Measurements from ENCODE around the gene LTF. TPM values are rescaled to one million over a fixed set of nuclear protein-coding genes. Genes with fewer than 3 reads are reported as not detected.

The LTF gene
- total and polyA plus RNA-seq, 10 of the 15 experiments (the other 5 are each of a cell fraction or from before 2014, with no cell fraction given) = 0.03 to 0.31 TPM; not detected in 8

DNA sequence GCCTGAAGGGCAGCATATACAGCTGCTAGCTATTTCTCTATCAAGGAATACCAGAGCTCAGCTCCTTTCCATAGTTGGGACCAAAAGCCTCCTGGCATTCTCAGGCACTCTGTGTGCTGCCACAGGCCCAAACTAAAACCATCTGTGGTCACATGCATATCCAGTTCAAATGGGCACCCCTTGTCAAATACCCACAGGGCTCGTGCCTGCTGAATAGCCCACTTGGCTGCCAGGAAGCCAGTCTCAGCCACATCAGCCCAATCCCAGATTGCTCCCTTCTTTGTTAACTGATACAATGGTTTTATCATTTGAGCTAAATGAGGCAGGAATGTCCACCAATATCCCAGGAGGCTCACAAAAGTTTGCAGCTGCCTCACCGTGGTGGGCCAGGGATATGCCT lies 43.8 kb downstream of the LTF start (continued):
- no peak for TF ChIP-seq ZNF687 (IDR thresholded peaks at IDR 0.05)

- SMC1A ChIA-PET (ENCODE audit: uncharacterized antibody, unreplicated experiment) = no interaction called here
- CTCF ChIA-PET = no interaction called here
- no peaks in the 10 kb centered on the region for H3K4me1 ChIP-seq (ENCODE audit: control insufficient read depth, insufficient read depth, low read length)
- no peaks in the 10 kb centered on the region for H3K36me3 ChIP-seq (ENCODE audit: control insufficient read depth in 2 of 2, insufficient read depth in 2 of 2, low read length in 1 of 2)
- WGBS (ENCODE audit: insufficient coverage, insufficient replicate concordance, low lambda C conversion rate, missing lambda C conversion rate) = 68% methylated on average over 4 of the region's 4 CpGs
- FAIRE-seq = no peak
- no peaks in the 10 kb centered on the region for H4K20me1 ChIP-seq (ENCODE audit: control insufficient read depth, insufficient read depth)
- H3K79me2 ChIP-seq (ENCODE audit: control insufficient read depth, insufficient read depth, low read length) = no peaks in the 10 kb centered on the region
- H3K27me3 ChIP-seq (replicated peaks in 1 of 2; ENCODE audit: control insufficient read depth in 2 of 2, insufficient read depth in 2 of 2, low read length in 1 of 2) = no peaks in the 10 kb centered on the region; a peak in 1 of 4 replicates
- H3K9me3 ChIP-seq (replicated peaks; ENCODE audit: control insufficient read depth, insufficient read depth, low read length) = no peaks in the 10 kb centered on the region; the same call in 2 of the 3 replicates
- DNase-seq (ENCODE audit: low read depth, low spot score) = no peak
- no peak overlapping the region for H2AFZ ChIP-seq (ENCODE audit: control insufficient read depth, low read depth, low read length)
- no TSS peak for BruUV-seq (replicated peaks)
- H3K27ac ChIP-seq (ENCODE audit: control insufficient read depth, insufficient read depth) = no peak overlapping the region
- intact Hi-C loops (cut with micrococcal nuclease; ENCODE audit: unreplicated experiment) = no loop called here
- no peak overlapping the region for H3K9ac ChIP-seq (ENCODE audit: control insufficient read depth, insufficient read depth, low read length)
- in situ Hi-C loops (cut with MboI) = no loop called here
- POLR2A ChIA-PET = no interaction called here
- H3K4me3 ChIP-seq = no peak overlapping the region
- RAD21 ChIA-PET (ENCODE audit: unreplicated experiment) = no interaction called here
- no peak overlapping the region for H3K4me2 ChIP-seq (ENCODE audit: control insufficient read depth, insufficient read depth)
- no peak for ATAC-seq
- TF ChIP-seq SP1 (IDR thresholded peaks at IDR 0.05; ENCODE audit: low read depth, low read length) (no peak), ZZZ3 (IDR thresholded peaks at IDR 0.05; ENCODE audit: control insufficient read depth, insufficient read length, low read depth) (no peak), ZNF687 (IDR thresholded peaks at IDR 0.05) (no peak), DPF2 (IDR thresholded peaks at IDR 0.05) (no peak), TCF3 (IDR thresholded peaks at IDR 0.05; ENCODE audit: borderline replicate concordance, insufficient read depth, low read depth, low read length) (no peak), SMARCA5 (IDR thresholded peaks at IDR 0.05) (no peak), MEF2A (IDR thresholded peaks at IDR 0.05; ENCODE audit: insufficient read depth, low read depth, low read length) (no peak), KAT2A (conservative IDR thresholded peaks at IDR 0.05; ENCODE audit: control insufficient read depth, low read depth, low read length) (no peak), NFYA (IDR thresholded peaks at IDR 0.05; ENCODE audit: borderline replicate concordance, low read depth, low read length) (no peak), PBX3 (IDR thresholded peaks at IDR 0.05; ENCODE audit: insufficient replicate concordance, low read depth, low read length) (no peak), ZNF384 (IDR thresholded peaks at IDR 0.05; ENCODE audit: borderline replicate concordance, low read depth, low read length) (no peak), GATAD2B (conservative IDR thresholded peaks at IDR 0.05; ENCODE audit: low read depth) (no peak)
- TF ChIP-seq, protein P1, sequence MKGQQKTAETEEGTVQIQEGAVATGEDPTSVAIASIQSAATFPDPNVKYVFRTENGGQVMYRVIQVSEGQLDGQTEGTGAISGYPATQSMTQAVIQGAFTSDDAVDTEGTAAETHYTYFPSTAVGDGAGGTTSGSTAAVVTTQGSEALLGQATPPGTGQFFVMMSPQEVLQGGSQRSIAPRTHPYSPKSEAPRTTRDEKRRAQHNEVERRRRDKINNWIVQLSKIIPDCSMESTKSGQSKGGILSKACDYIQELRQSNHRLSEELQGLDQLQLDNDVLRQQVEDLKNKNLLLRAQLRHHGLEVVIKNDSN (IDR thresholded peaks at IDR 0.05; ENCODE audit: borderline replicate concordance, extremely low read length, insufficient read depth, low read depth, low read length) = no peak
Measured at GRCh38 chr3:46419816-46420215, 44.9 kb downstream of the LTF start.

Measured in GM12878 (cell line).